T-cell (primary cell): ENCODE measurements around the gene CNN3. TPM values are rescaled to one million over a fixed set of nuclear protein-coding genes. Genes with fewer than 3 reads are reported as not detected.

Experiments
- ATAC-seq, 4 experiments: fragments of 200-7000 bp in 3 of 4; fragments of 150-1000 bp in 1 of 4; cut with Tn5 transposase; replicated peaks in 1 of 4; 1 replicate in 3 of 4; 2 replicates in 1 of 4; pipeline ENCODE4 v1.10.0; 2021; ENCODE audit warnings: moderate library complexity in 3 of 4, mild to moderate bottlenecking in 2 of 4, moderate number of reproducible peaks in 1 of 4
- CTCF ChIA-PET, 2 donors: fragments of 300-600 bp; sonication (Branson Sonifier 250); formaldehyde crosslinking; loops; one replicate each; lab custom pipeline; 2022; ENCODE audit warnings: antibody characterized with exemption in 2 of 2; lab: Charles Lee
- POLR2A ChIA-PET, 2 donors: fragments of 300-600 bp; sonication (Branson Sonifier 250); formaldehyde crosslinking; loops; one replicate each; lab custom pipeline; 2022; ENCODE audit warnings: antibody characterized with exemption in 2 of 2; lab: Charles Lee
- DNase-seq, 35 experiments: peaks; one replicate each; pipeline versions ENCODE4 v3.0.0 to v3.0.0-alpha.2; 2013 to 2023
- H3K27ac ChIP-seq: one replicate; pipeline ENCODE4 v1.5.1; 2013; ENCODE audit warnings: low read length
- H3K27me3 ChIP-seq, 2 experiments: replicated peaks in 1 of 2; 1 replicate in 1 of 2; 2 replicates in 1 of 2; pipeline versions ENCODE4 v1.6.1 to v1.7.0; 2013; ENCODE audit warnings: low read length in 1 of 2, mixed read lengths in 1 of 2; ENCODE audit not compliant: control insufficient read depth in 2 of 2, insufficient read depth in 2 of 2; ENCODE audit errors: extremely low read depth in 1 of 2
- H3K36me3 ChIP-seq, 2 donors: 1 replicate in 1 of 2; 2 replicates in 1 of 2; pipeline versions ENCODE4 v1.6.1 to v1.7.0; 2013; ENCODE audit warnings: low read length in 1 of 2; ENCODE audit not compliant: control insufficient read depth in 2 of 2, insufficient read depth in 1 of 2; ENCODE audit errors: extremely low read depth in 1 of 2
- H3K4me1 ChIP-seq, 2 experiments: 1 replicate in 1 of 2; 2 replicates in 1 of 2; pipeline versions ENCODE4 v1.6.1 to v1.7.0; 2013; ENCODE audit warnings: low read length in 2 of 2, mixed read lengths in 1 of 2; ENCODE audit not compliant: insufficient read depth in 2 of 2, control insufficient read depth in 1 of 2; ENCODE audit errors: extremely low read depth in 1 of 2
- H3K4me3 ChIP-seq, 2 donors: 1 replicate in 1 of 2; 2 replicates in 1 of 2; pipeline versions ENCODE4 v1.5.1 to v1.7.0; 2013; ENCODE audit warnings: mild to moderate bottlenecking in 2 of 2, low read length in 1 of 2, moderate library complexity in 1 of 2; ENCODE audit not compliant: control insufficient read depth in 1 of 2; ENCODE audit errors: extremely low read depth in 1 of 2
- H3K9me3 ChIP-seq: 2 replicates; pipeline ENCODE4 v1.7.0; 2013
- H3K27ac Mint-ChIP-seq, 2 donors: one replicate each; pipeline ENCODE4 v1.8.0; 2020 to 2021; ENCODE audit warnings: mild to moderate bottlenecking in 2 of 2, mixed read lengths in 2 of 2
- H3K27me3 Mint-ChIP-seq, 2 donors: one replicate each; pipeline ENCODE4 v1.8.0; 2021 to 2022; ENCODE audit warnings: mixed read lengths in 2 of 2
- H3K36me3 Mint-ChIP-seq: one replicate; pipeline ENCODE4 v1.8.0; 2021; ENCODE audit warnings: mixed read lengths
- H3K4me1 Mint-ChIP-seq, 3 donors: one replicate each; pipeline ENCODE4 v1.8.0; 2020 to 2022; ENCODE audit warnings: mixed read lengths in 3 of 3, mild to moderate bottlenecking in 1 of 3
- H3K4me3 Mint-ChIP-seq, 3 donors: one replicate each; pipeline ENCODE4 v1.8.0; 2020 to 2022; ENCODE audit warnings: mild to moderate bottlenecking in 3 of 3, mixed read lengths in 3 of 3, moderate library complexity in 3 of 3
- H3K9me3 Mint-ChIP-seq, 3 donors: one replicate each; pipeline ENCODE4 v1.8.0; 2020 to 2022; ENCODE audit warnings: mixed read lengths in 3 of 3
- WGBS: methylation state at CpG from one replicate; pipeline ENCODE4 v1.1.5; 2013; ENCODE audit warnings: missing lambda C conversion rate; ENCODE audit not compliant: insufficient coverage; 5-methylcytosine and 5-hydroxymethylcytosine counted together
- total RNA-seq, 35 experiments: library from RNA in 6 of 35; stranded (reverse) in 6 of 35; fragments of 120-200 nt in 1 of 35; gene quantifications; one replicate each; pipeline versions ENCODE4 v1.2.1 to v1.2.4 and lab custom pipeline; 2013 to 2026

CNN3 gene
- total RNA-seq, 5 donors from 2014 or later (not counting 1 experiment from before 2014, with no cell fraction given): 2.0 to 7.3 (median 5.0) TPM

- ChIA-PET POLR2A (no interaction called here), CTCF (interaction anchor here (1.0 to 3.6 kb wide), 2 partner anchors 191 kb away, joined by 3 to 17 read pairs; no protein-coding TSS in a partner anchor)
- Mint-ChIP-seq H3K4me3 (no peak overlapping the region), H3K27me3 (peaks cover 5 to 9% of the 10 kb centered on the region in 2 donors), H3K9me3 (no peaks in the 10 kb centered on the region), H3K36me3 (no peaks in the 10 kb centered on the region), H3K27ac (no peak overlapping the region), H3K4me1 (no peaks in the 10 kb centered on the region)
- DNase-seq (no peak), ATAC-seq (no peak)
- Histone ChIP-seq H3K4me3 (no peak overlapping the region), H3K36me3 (no peaks in the 10 kb centered on the region), H3K27ac (no peak overlapping the region), H3K27me3 (peaks cover 3 to 20% of the 10 kb centered on the region in 2 experiments), H3K9me3 (no peaks in the 10 kb centered on the region), H3K4me1 (no peaks in the 10 kb centered on the region)
- 62% methylated on average over 2 of the region's 2 CpGs for WGBS
Measured at GRCh38 chr1:94852788-94853187, 74.1 kb downstream of the CNN3 start.

GRCh38 chr1:94851571-94851970 is 75.3 kb downstream of the CNN3 start:
- Mint-ChIP-seq H3K36me3 (no peaks in the 10 kb centered on the region), H3K9me3 (no peaks in the 10 kb centered on the region), H3K4me1 (no peaks in the 10 kb centered on the region), H3K27me3 (peaks cover 5 to 7% of the 10 kb centered on the region in 2 donors), H3K27ac (no peak overlapping the region), H3K4me3 (no peak overlapping the region)
- no peak overlapping the region for H3K27ac ChIP-seq
- ATAC-seq: no peak
- H3K4me1 ChIP-seq: no peaks in the 10 kb centered on the region
- no peaks in the 10 kb centered on the region for H3K36me3 ChIP-seq
- DNase-seq: no peak
- ChIA-PET POLR2A (no interaction called here), CTCF (interaction anchor here (0.6 to 3.6 kb wide), 6 partner anchors 28 to 192 kb away, joined by 3 to 17 read pairs (median 4); no protein-coding TSS in a partner anchor)
- no peaks in the 10 kb centered on the region for H3K9me3 ChIP-seq
- 70% methylated on average over 1 of the region's 1 CpG for WGBS
- peaks cover 3 to 17% of the 10 kb centered on the region in 2 experiments for H3K27me3 ChIP-seq
- no peak overlapping the region for H3K4me3 ChIP-seq

Other genes with a start within 250 kb of the CNN3 start
- gene SLC44A3, start 106.8 kb downstream of the CNN3 start, total RNA-seq: under 1 TPM in 4 of 5 donors, not detected in 1; 0.30 to 0.99 (median 0.74) TPM
- 1 to 10 TPM in 4 of 5 donors, under 1 TPM in 1; 0.40 to 2.3 (median 1.7) TPM for gene ALG14, start 145.8 kb upstream of the CNN3 start, total RNA-seq
- gene TLCD4, start 190.2 kb upstream of the CNN3 start, total RNA-seq: under 1 TPM; 0.09 to 0.22 (median 0.12) TPM